Activated CD4-positive, alpha-beta T cell treated with anti-CD3 and anti-CD28 coated beads for 36 hours (primary cell): ENCODE measurements around the gene TEX10. TPM values are rescaled to one million over a fixed set of nuclear protein-coding genes. Genes with fewer than 3 reads are reported as not detected.
A peak's percentile ranks its signal among the peaks of the same experiment; 100 is the strongest.
"Not testable (repeated sequence)": the region's sequence is repeated elsewhere in the genome, so short reads cannot be mapped to it uniquely, and the experiment has no call there.

Experiments used
- ATAC-seq: fragments of 200-7000 bp; cut with Tn5 transposase; one replicate; pipeline ENCODE4 v1.10.0; 2021; ENCODE audit warnings: mild to moderate bottlenecking, moderate library complexity
- CTCF ChIA-PET: fragments of 350-600 bp; sonication (Branson Sonifier 250); formaldehyde crosslinking; loops from one replicate; lab custom pipeline; 2021; ENCODE audit warnings: antibody characterized with exemption; lab: Charles Lee
- POLR2A ChIA-PET: fragments of 350-600 bp; sonication (Branson Sonifier 250); formaldehyde crosslinking; loops from one replicate; lab custom pipeline; 2021; ENCODE audit warnings: antibody characterized with exemption, inconsistent platforms; lab: Charles Lee
- DNase-seq: peaks from one replicate; pipeline ENCODE4 v3.0.0-alpha.2; 2020
- H3K27ac Mint-ChIP-seq: one replicate; pipeline ENCODE4 v1.8.0; 2021; ENCODE audit warnings: mixed read lengths
- H3K27me3 Mint-ChIP-seq: one replicate; pipeline ENCODE4 v1.8.0; 2021; ENCODE audit warnings: mixed read lengths
- H3K36me3 Mint-ChIP-seq: one replicate; pipeline ENCODE4 v1.8.0; 2021; ENCODE audit warnings: low read depth, mixed read lengths
- H3K4me1 Mint-ChIP-seq: one replicate; pipeline ENCODE4 v1.8.0; 2021; ENCODE audit warnings: mixed read lengths
- H3K4me3 Mint-ChIP-seq: one replicate; pipeline ENCODE4 v1.8.0; 2021; ENCODE audit warnings: mild to moderate bottlenecking, moderate library complexity, mixed read lengths
- H3K9me3 Mint-ChIP-seq: one replicate; pipeline ENCODE4 v1.8.0; 2021; ENCODE audit warnings: low read depth, mixed read lengths
- intact Hi-C, 2 experiments: fragments of 100-400 bp; cut with DNase I in 1 of 2; cut with micrococcal nuclease in 1 of 2; formaldehyde crosslinking; loops; one replicate each; pipeline versions ENCODE4 v1.14.2 to v1.15.1; 2022 to 2024; cut with DNase I, micrococcal nuclease
- total RNA-seq, 2 experiments: library from RNA; stranded (reverse); gene quantifications; one replicate each; pipeline ENCODE4 v1.2.3, GENCODE V29; 2021

Gene TEX10
- total RNA-seq, 2 experiments from 2014 or later, result 24.8 to 27.5 TPM

DNA sequence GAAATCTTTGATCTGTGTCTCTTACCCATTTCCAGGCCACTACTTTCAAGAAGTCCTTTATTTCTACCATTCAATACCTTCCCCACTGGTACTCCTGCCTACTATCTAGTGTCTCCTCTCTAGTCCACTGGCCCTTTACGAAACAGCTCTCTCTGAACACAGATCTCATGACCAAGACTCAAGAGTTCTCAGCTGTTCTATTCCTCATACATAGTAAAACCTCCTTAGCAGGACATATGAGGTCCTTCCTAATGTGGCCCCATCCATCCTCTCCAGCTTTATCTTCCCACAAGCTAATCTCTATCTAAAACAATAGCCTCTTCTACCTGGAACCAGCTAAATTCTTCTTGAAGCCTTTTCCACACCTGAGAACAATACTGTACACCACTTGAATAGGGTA lies 2.6 kb downstream of the TEX10 start:
- Mint-ChIP-seq H3K27me3 (no peaks in the 10 kb centered on the region), H3K4me1 (peaks cover 52% of the 10 kb centered on the region), H3K4me3 (peak overlapping the region; percentile 25), H3K9me3 (peaks cover 6% of the 10 kb centered on the region), H3K36me3 (peaks cover 28% of the 10 kb centered on the region), H3K27ac (no peak overlapping the region)
- ChIA-PET POLR2A (no interaction called here), CTCF (interaction anchor here (0.8 to 2.1 kb wide), 5 partner anchors 9 to 249 kb away, joined by 3 to 10 read pairs (median 7); no protein-coding TSS in a partner anchor)
- DNase-seq (no peak), ATAC-seq (no peak)
- intact Hi-C loops, result loop anchor here (5.0 to 10.0 kb wide), 4 partner anchors 77 to 1185 kb away; partner anchors contain the start of genes MRPL50 (in 1 of the 2), MSANTD3 (in 1 of the 2), RNF20 (in 1 of the 2) and ZNF189 (in 1 of the 2)

DNA sequence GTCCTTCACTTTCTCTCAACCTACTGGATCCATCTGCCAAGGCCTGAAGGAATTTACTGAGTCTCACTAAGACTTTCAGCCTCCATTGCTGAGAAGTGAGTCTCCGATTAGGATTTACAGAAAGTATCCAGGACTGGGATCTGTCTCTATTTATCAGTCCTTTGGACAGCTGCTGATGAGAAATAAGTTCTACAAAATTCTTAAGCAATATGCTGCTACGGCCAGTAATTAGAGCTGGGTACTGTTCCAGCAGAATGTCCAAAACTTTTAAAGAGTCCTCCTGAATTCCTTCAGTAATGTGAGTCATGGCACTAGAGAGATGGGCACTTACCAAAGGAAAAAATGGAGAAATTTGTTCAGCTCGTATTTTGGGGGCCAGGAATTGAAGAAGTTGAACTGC lies 5.9 kb downstream of the TEX10 start:
- Mint-ChIP-seq H3K27me3 (no peaks in the 10 kb centered on the region), H3K27ac (no peak overlapping the region), H3K9me3 (no peaks in the 10 kb centered on the region), H3K4me3 (no peak overlapping the region), H3K36me3 (peaks cover 32% of the 10 kb centered on the region), H3K4me1 (peaks cover 46% of the 10 kb centered on the region)
- POLR2A ChIA-PET, result interaction anchor here (0.9 kb wide), 1 partner anchor 9 kb away, joined by 3 read pairs; no protein-coding TSS in a partner anchor
- DNase-seq (no peak), ATAC-seq (no peak)
- CTCF ChIA-PET, result no interaction called here
- intact Hi-C loops, result no loop called here

DNA sequence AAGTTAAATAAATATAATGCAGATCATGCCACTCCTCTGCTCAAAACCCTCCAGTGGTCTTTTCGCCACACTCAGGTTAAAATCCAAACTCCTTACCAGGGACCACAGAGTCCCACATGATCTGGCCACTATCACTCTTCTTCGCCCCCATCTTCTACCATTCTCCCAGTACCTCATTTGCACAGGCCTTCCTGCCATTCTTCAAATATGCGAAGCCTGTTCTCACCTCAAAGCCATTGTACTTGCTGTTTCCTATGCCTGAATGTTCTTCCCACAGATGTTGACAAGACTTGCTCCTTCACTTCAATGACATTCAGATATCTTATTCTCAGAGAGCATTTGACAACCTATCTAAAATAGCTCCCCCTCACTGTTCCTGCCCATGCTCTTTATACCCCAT lies 10.9 kb downstream of the TEX10 start:
- ATAC-seq (no peak), DNase-seq (no peak)
- CTCF ChIA-PET, result interaction anchor here (0.7 to 1.5 kb wide), 4 partner anchors 10 to 962 kb away, joined by 4 to 7 read pairs (median 6); no protein-coding TSS in a partner anchor
- H3K27ac Mint-ChIP-seq, result no peak overlapping the region
- POLR2A ChIA-PET, result interaction anchor here (1.0 kb wide), 1 partner anchor 10 kb away, joined by 3 read pairs; no protein-coding TSS in a partner anchor
- intact Hi-C loops, result no loop called here
- peaks cover 24% of the 10 kb centered on the region for H3K4me1 Mint-ChIP-seq
- H3K9me3 Mint-ChIP-seq, result no peaks in the 10 kb centered on the region
- H3K27me3 Mint-ChIP-seq, result no peaks in the 10 kb centered on the region
- H3K4me3 Mint-ChIP-seq, result no peak overlapping the region
- peaks cover 42% of the 10 kb centered on the region for H3K36me3 Mint-ChIP-seq

DNA sequence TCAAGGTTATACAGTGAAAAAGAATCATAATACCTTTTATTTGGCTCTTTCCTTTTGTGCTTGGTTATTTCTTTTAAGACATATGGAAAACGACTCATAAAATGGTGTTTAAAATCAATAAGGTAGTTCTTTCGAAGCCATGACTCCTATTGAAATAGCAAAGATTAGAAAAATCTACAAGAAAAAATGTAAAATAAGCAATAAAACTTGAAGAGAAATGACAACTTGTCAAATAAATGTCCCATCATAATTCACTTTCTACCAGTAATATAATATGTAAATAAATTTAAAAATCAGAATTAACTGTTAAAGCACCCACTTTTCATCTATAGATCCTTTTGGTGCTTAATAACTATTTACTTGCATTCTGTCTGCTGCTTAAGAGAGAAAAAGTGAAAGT lies 12.5 kb downstream of the TEX10 start:
- intact Hi-C loops, result no loop called here
- Mint-ChIP-seq H3K36me3 (peaks cover 34% of the 10 kb centered on the region), H3K4me1 (peaks cover 16% of the 10 kb centered on the region), H3K27me3 (no peaks in the 10 kb centered on the region), H3K4me3 (no peak overlapping the region), H3K27ac (no peak overlapping the region), H3K9me3 (no peaks in the 10 kb centered on the region)
- ATAC-seq, result no peak
- no peak for DNase-seq
- ChIA-PET CTCF (interaction anchor here (1.0 to 1.5 kb wide), 4 partner anchors 8 to 97 kb away, joined by 4 read pairs; no protein-coding TSS in a partner anchor), POLR2A (no interaction called here)

DNA sequence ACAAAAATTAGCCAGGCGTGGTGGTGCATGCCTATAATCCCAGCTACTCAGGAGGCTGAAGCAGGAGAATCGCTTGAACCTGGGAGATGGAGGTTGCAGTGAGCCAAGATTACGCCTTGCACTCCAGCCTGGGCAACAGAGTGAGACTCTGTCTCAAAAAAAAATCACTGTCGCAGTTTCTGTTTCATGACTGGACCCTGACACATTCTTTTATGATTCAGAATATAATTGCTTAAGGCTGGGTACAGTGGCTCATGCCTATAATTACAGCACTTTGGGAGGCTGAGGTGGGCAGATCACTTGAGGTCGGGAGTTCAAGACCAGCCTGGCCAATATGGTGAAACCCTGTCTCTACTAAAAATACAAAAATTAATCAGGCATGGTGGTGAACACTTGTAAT lies 14.0 kb downstream of the TEX10 start:
- H3K27ac Mint-ChIP-seq, intact Hi-C loops, H3K4me3 Mint-ChIP-seq, ATAC-seq, H3K27me3 Mint-ChIP-seq, H3K9me3 Mint-ChIP-seq, DNase-seq: not testable (repeated sequence)
- CTCF ChIA-PET, result interaction anchor here (1.9 to 2.6 kb wide), 2 partner anchors 13 to 18 kb away, joined by 11 to 15 read pairs; no protein-coding TSS in a partner anchor
- peaks cover 35% of the 10 kb centered on the region for H3K36me3 Mint-ChIP-seq
- POLR2A ChIA-PET, result interaction anchor here (1.2 kb wide), 1 partner anchor 9 kb away, joined by 3 read pairs; no protein-coding TSS in a partner anchor
- peaks cover 13% of the 10 kb centered on the region for H3K4me1 Mint-ChIP-seq

DNA sequence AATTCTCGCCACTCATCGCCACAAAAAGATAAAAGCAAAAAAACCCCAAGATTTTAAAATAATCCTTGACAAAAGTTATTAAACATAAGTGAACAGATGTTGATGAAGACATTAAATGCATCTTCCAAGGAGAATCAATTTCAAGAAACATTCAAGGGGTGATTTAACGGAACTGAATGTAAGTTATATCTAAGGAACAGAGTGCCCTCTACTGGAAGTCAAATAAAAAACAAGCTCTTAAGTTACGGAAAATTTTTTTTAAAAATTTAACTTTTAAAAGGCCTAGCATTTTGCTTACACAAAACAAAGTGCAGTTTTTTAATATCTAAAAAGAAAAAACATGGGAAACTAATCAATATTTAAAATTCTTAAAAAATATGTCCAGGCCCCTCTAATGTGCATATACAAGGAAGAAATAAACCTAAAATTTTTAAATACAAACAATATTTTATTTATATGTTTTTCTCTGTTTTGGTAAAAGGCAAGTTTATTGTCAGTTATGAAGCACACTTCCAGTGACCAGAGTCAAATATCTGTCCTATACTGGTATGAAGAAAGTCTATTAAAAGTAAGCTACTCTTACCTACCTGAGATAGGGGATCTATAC lies 28.0 kb downstream of the TEX10 start:
- ATAC-seq (no peak), DNase-seq (no peak)
- Mint-ChIP-seq H3K27me3 (no peaks in the 10 kb centered on the region), H3K9me3 (no peaks in the 10 kb centered on the region), H3K4me3 (no peak overlapping the region), H3K27ac (no peak overlapping the region), H3K4me1 (peaks cover 10% of the 10 kb centered on the region), H3K36me3 (peaks cover 26% of the 10 kb centered on the region)
- intact Hi-C loops, result loop anchor here (1.0 to 10.0 kb wide), 7 partner anchors 270 to 1162 kb away; partner anchors contain the start of gene NR4A3 (in 1 of the 2)
- POLR2A ChIA-PET, result interaction anchor here (0.7 kb wide), 1 partner anchor 1103 kb away, joined by 3 read pairs; the partner anchor contains the start of genes ALG2 and SEC61B
- CTCF ChIA-PET, result interaction anchor here (0.6 to 3.9 kb wide), 27 partner anchors 9 to 1161 kb away, joined by 3 to 33 read pairs (median 5); partner anchors contain the start of gene TMEFF1

DNA sequence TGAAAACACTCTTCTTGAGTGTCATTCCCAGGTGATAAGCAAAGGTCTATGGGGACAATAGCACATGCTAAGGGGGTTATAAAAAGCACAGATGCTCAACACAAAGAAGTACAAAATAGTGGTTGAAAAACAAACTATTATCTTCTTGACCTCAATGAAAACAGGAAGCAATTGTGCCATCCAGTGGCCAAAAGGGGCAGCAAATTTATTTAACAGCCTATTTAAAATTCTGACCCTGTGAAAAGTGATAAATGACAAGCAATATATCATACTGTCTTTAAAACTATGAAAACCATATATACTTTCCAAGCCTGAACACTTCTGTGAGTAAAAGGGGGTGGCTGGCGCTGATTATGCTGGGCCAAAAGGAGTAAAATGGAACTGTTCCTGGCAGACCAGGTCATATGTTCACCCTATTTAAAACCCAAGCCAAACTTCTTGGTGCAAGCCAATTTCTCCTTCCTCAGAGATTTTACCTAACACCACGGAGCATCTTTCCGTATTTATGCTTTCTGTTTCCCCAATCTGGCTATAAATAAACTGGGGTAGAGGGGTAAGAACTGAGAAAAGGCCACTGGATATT lies 29.7 kb downstream of the TEX10 start:
- ChIA-PET CTCF (interaction anchor here (0.5 to 3.9 kb wide), 12 partner anchors 14 to 1160 kb away, joined by 3 to 33 read pairs (median 5); no protein-coding TSS in a partner anchor), POLR2A (no interaction called here)
- H3K36me3 Mint-ChIP-seq, result peaks cover 33% of the 10 kb centered on the region
- H3K9me3 Mint-ChIP-seq, result no peaks in the 10 kb centered on the region
- H3K27me3 Mint-ChIP-seq, result no peaks in the 10 kb centered on the region
- H3K4me1 Mint-ChIP-seq, result peaks cover 13% of the 10 kb centered on the region
- DNase-seq (peak; percentile 49), ATAC-seq (no peak)
- intact Hi-C loops, result loop anchor here (5.0 to 10.0 kb wide), 4 partner anchors 272 to 1161 kb away; partner anchors contain the start of gene NR4A3 (in 1 of the 2)
- H3K27ac Mint-ChIP-seq, result no peak overlapping the region
- H3K4me3 Mint-ChIP-seq, result no peak overlapping the region

DNA sequence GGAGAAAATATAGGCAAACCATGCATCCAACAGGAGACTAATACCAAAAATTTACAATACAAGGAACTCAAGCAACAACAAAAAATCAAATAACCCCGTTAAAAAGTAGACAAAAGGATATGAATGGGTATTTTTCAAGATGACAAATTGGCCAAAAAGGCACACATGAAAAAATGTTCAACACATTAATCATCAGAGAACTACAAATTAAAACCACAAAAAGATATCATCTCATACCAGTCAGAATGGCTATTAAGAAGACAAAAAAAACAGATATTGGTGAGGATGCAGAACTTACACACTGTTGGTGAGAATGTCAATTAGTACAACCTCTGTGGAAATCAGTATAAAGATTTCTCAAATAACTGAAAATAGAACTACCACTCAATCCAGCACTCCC lies 35.0 kb downstream of the TEX10 start:
- CTCF ChIA-PET, result no interaction called here
- ATAC-seq (no peak), DNase-seq (no peak)
- H3K9me3 Mint-ChIP-seq, result no peaks in the 10 kb centered on the region
- no peaks in the 10 kb centered on the region for H3K27me3 Mint-ChIP-seq
- intact Hi-C loops, result no loop called here
- no peak overlapping the region for H3K4me3 Mint-ChIP-seq
- H3K4me1 Mint-ChIP-seq, result peaks cover 35% of the 10 kb centered on the region
- H3K27ac Mint-ChIP-seq, result no peak overlapping the region
- POLR2A ChIA-PET, result no interaction called here
- H3K36me3 Mint-ChIP-seq, result peaks cover 52% of the 10 kb centered on the region

DNA sequence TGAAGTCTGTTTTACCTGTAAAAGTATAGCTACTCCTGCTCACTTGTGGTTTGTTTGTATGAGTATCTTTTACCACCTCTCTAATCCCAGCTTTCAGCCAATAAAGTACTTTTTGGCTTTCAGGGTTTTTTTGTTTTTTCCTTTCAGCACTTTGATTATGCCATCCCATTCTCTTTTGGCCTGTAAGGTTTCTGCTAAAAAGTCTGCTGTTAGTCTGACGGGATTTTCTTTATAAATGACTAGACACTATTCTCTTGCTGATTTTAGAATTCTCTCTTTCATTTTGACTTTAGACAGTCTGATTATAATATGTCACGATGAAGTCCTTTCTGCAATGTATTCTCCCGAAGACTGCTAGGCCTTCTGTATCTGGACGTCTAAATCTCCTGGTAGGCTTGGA lies 37.2 kb downstream of the TEX10 start:
- POLR2A ChIA-PET, result no interaction called here

DNA sequence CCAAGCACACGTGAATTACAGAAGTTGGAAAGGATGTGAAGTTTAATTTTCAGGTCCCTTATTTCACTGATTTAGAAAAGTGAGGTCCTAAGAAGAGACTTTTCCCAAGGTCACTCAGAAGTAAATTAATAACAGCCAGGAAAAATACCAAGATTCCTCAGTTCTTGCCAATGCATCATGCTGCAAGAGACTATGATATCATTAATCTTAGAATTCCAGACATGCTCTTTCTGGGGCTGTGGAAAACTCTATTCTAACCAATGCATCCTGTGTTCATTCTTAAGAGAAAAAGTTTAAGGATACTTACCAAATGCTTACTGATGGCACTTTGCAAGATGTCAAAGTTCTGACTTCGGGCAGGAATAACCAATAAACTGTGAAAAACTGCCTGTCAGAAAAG lies 42.8 kb downstream of the TEX10 start:
- DNase-seq, result no peak
- no peak overlapping the region for H3K27ac Mint-ChIP-seq
- H3K9me3 Mint-ChIP-seq, result no peaks in the 10 kb centered on the region
- H3K27me3 Mint-ChIP-seq, result no peaks in the 10 kb centered on the region
- no peak for ATAC-seq
- CTCF ChIA-PET, result interaction anchor here (0.7 kb wide), 1 partner anchor 1312 kb away, joined by 3 read pairs; no protein-coding TSS in a partner anchor
- POLR2A ChIA-PET, result no interaction called here
- H3K4me3 Mint-ChIP-seq, result no peak overlapping the region
- H3K4me1 Mint-ChIP-seq, result peaks cover 17% of the 10 kb centered on the region
- intact Hi-C loops, result no loop called here
- H3K36me3 Mint-ChIP-seq, result peaks cover 66% of the 10 kb centered on the region

More for the DNA sequence above, 37.2 kb downstream of the TEX10 start:
- Mint-ChIP-seq H3K9me3 (no peaks in the 10 kb centered on the region), H3K27ac (no peak overlapping the region), H3K4me1 (peaks cover 35% of the 10 kb centered on the region), H3K27me3 (no peaks in the 10 kb centered on the region), H3K36me3 (peaks cover 67% of the 10 kb centered on the region), H3K4me3 (no peak overlapping the region)
- CTCF ChIA-PET, result interaction anchor here (2.2 kb wide), 1 partner anchor 10 kb away, joined by 16 read pairs; no protein-coding TSS in a partner anchor
- no peak for DNase-seq
- intact Hi-C loops, result no loop called here
- no peak for ATAC-seq

DNA sequence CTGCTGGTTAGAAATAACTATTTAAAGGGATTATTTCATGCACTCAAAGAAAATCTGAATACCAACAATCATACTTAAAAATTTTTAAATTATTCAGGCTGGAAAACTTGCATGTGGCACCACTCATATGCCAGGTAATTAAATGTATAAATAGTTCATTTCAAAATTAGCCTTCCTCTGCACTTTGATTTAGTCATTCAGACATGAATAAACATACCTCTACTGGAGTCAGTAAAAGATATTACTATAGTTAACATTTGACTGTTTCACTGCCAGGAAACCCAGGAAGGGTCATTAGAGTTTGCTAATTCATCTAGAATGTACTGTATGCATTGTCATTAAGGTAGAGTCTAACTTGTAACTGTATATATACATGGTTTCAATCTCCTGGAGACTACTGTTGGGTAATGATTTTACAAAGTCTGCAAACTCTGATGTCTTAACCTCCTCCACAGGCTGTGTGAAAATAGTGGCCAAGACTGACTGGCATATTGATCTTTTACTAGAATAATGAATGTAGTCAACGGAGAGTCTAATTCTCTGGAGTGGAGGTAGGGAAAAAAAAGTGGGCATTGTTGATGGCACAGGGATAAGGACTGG lies 43.7 kb downstream of the TEX10 start:
- Mint-ChIP-seq H3K27me3 (no peaks in the 10 kb centered on the region), H3K4me3 (no peak overlapping the region), H3K27ac (no peak overlapping the region), H3K36me3 (peaks cover 65% of the 10 kb centered on the region), H3K4me1 (peaks cover 13% of the 10 kb centered on the region), H3K9me3 (no peaks in the 10 kb centered on the region)
- ChIA-PET CTCF (no interaction called here), POLR2A (no interaction called here)
- intact Hi-C loops, result no loop called here
- DNase-seq (no peak), ATAC-seq (peak; percentile 47)
